Neuronal stem cell (in vitro differentiated cells): ENCODE data around the gene ANKS1B.

Experiments
- DNase-seq: peaks from one replicate; pipeline ENCODE4 v3.0.0-alpha.2; 2013; ENCODE audit warnings: low spot score
- H2AFZ ChIP-seq: one replicate; pipeline ENCODE4 v1.6.1; 2013; ENCODE audit warnings: mild to moderate bottlenecking, low read length, inconsistent platforms
- H2AK5ac ChIP-seq: 2 replicates; pipeline ENCODE4 v1.6.1; 2013; ENCODE audit warnings: low read depth, mild to moderate bottlenecking, inconsistent platforms, low read length, moderate library complexity, mixed read lengths
- H2BK120ac ChIP-seq: 2 replicates; pipeline ENCODE4 v1.6.1; 2013; ENCODE audit warnings: low read depth, mild to moderate bottlenecking, inconsistent platforms, low read length, moderate library complexity, mixed read lengths
- H2BK12ac ChIP-seq: one replicate; pipeline ENCODE4 v1.6.1; 2013; ENCODE audit warnings: low read length, inconsistent platforms
- H2BK15ac ChIP-seq: 2 replicates; pipeline ENCODE4 v1.6.1; 2013; ENCODE audit warnings: mild to moderate bottlenecking, low read length, inconsistent platforms, mixed read lengths
- H2BK5ac ChIP-seq: one replicate; pipeline ENCODE4 v1.6.1; 2013; ENCODE audit warnings: inconsistent platforms, mild to moderate bottlenecking, low read length, moderate library complexity
- H3K14ac ChIP-seq: one replicate; pipeline ENCODE4 v1.6.1; 2013; ENCODE audit warnings: low read length, inconsistent platforms
- H3K18ac ChIP-seq: 2 replicates; pipeline ENCODE4 v1.6.1; 2013; ENCODE audit warnings: low read length, inconsistent platforms
- H3K23ac ChIP-seq: 2 replicates; pipeline ENCODE4 v1.6.1; 2013; ENCODE audit warnings: low read depth, mild to moderate bottlenecking, mixed read lengths, low read length, inconsistent platforms; ENCODE audit not compliant: poor library complexity
- H3K27ac ChIP-seq: replicated peaks from 3 replicates; pipeline ENCODE4 v1.5.1; 2013; ENCODE audit warnings: low read length, inconsistent platforms
- H3K27me3 ChIP-seq, 3 experiments: 2 replicates each; pipeline ENCODE4 v1.6.1; 2013; ENCODE audit warnings: low read length in 3 of 3, mild to moderate bottlenecking in 2 of 3, inconsistent platforms in 1 of 3, low read depth in 1 of 3, mixed read lengths in 1 of 3, moderate library complexity in 1 of 3; ENCODE audit not compliant: control insufficient read depth in 3 of 3, insufficient read depth in 3 of 3
- H3K36me3 ChIP-seq, 2 donors: replicated peaks in 1 of 2; 2 replicates each; pipeline ENCODE4 v1.6.1; 2013; ENCODE audit warnings: low read length in 2 of 2; ENCODE audit not compliant: control insufficient read depth in 2 of 2, insufficient read depth in 2 of 2
- H3K4ac ChIP-seq: 2 replicates; pipeline ENCODE4 v1.6.1; 2013; ENCODE audit warnings: inconsistent platforms, mild to moderate bottlenecking, low read length, moderate library complexity
- H3K4me1 ChIP-seq, 2 donors: 1 replicate in 1 of 2; 2 replicates in 1 of 2; pipeline ENCODE4 v1.6.1; 2013; ENCODE audit warnings: low read length in 2 of 2, low read depth in 1 of 2; ENCODE audit not compliant: control insufficient read depth in 2 of 2, insufficient read depth in 1 of 2
- H3K4me2 ChIP-seq: one replicate; pipeline ENCODE4 v1.6.1; 2013; ENCODE audit warnings: mild to moderate bottlenecking, low read length, inconsistent platforms; ENCODE audit not compliant: insufficient read depth, poor library complexity, severe bottlenecking
- H3K4me3 ChIP-seq, 2 donors: 2 replicates each; pipeline ENCODE4 v1.5.1; 2013; ENCODE audit warnings: low read length in 2 of 2, mild to moderate bottlenecking in 2 of 2, inconsistent platforms in 1 of 2, moderate library complexity in 1 of 2
- H3K79me1 ChIP-seq: one replicate; pipeline ENCODE4 v1.6.1; 2013; ENCODE audit warnings: low read depth, mild to moderate bottlenecking, inconsistent platforms, low read length, moderate library complexity
- H3K9ac ChIP-seq: one replicate; pipeline ENCODE4 v1.6.1; 2013; ENCODE audit warnings: mild to moderate bottlenecking, low read depth, low read length, inconsistent platforms; ENCODE audit not compliant: poor library complexity
- H3K9me3 ChIP-seq, 2 donors: replicated peaks in 1 of 2; 2 replicates each; pipeline versions ENCODE3 to v1.6.1; 2013; ENCODE audit warnings: low read length in 2 of 2, mild to moderate bottlenecking in 2 of 2, inconsistent platforms in 1 of 2, low read depth in 1 of 2, mixed read lengths in 1 of 2, moderate library complexity in 1 of 2; ENCODE audit not compliant: control insufficient read depth in 2 of 2, insufficient read depth in 1 of 2
- H4K8ac ChIP-seq: one replicate; pipeline ENCODE4 v1.6.1; 2013; ENCODE audit warnings: low read depth, mild to moderate bottlenecking, inconsistent platforms, low read length, moderate library complexity
- H4K91ac ChIP-seq: one replicate; pipeline ENCODE4 v1.6.1; 2013; ENCODE audit warnings: low read length, low read depth, mild to moderate bottlenecking, inconsistent platforms; ENCODE audit not compliant: poor library complexity
- WGBS, 2 donors: extraction: QIAGEN DNeasy Blood & Tissue Kit; methylation state at CpG; one replicate each; pipeline ENCODE4 v1.1.7; 2013; ENCODE audit warnings: missing lambda C conversion rate in 2 of 2, mixed read lengths in 1 of 2; ENCODE audit not compliant: insufficient read length in 2 of 2, insufficient replicate concordance in 1 of 2; ENCODE audit errors: extremely low coverage in 2 of 2; 5-methylcytosine and 5-hydroxymethylcytosine counted together

Gene ANKS1B

DNA sequence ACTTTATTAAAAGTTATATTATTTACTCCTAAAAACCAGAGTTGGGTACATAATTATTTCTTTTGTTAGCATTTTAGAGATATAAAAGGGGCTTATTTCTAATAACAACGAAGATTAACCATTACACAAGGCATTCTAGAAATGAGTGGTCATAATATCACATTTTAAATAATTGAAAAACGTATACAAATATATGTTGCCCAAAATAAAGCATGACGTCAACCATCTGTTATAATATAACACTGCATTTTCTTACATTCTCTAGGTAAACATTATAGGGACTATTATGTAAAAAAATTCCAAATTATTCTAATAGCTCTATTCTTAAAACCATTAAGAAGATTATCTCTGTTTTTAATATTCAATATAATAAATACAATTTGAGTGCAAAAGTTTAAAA, 792.2 kb downstream of the ANKS1B start:
- Histone ChIP-seq H3K4me2 (no peak overlapping the region), H2BK12ac (no peak overlapping the region), H3K4me1 (peaks cover 0 to 8% of the 10 kb centered on the region in 2 donors), H3K9ac (no peak overlapping the region), H2BK5ac (no peak overlapping the region), H3K14ac (no peak overlapping the region), H4K8ac (no peak overlapping the region), H4K91ac (no peak overlapping the region), H3K36me3 (no peaks in the 10 kb centered on the region), H2BK120ac (no peak overlapping the region), H3K9me3 (peaks cover 0 to 3% of the 10 kb centered on the region in 2 donors), H2AK5ac (no peak overlapping the region), H3K79me1 (no peaks in the 10 kb centered on the region), H3K23ac (no peak overlapping the region), H3K27me3 (no peaks in the 10 kb centered on the region), H2AFZ (no peak overlapping the region), H3K4ac (no peak overlapping the region), H3K18ac (no peak overlapping the region), H3K27ac (no peak overlapping the region), H2BK15ac (no peak overlapping the region), H3K4me3 (no peak overlapping the region)
- no peak for DNase-seq
- WGBS, 2 donors = no CpG with 5 or more reads among the region's 3 CpGs

DNA sequence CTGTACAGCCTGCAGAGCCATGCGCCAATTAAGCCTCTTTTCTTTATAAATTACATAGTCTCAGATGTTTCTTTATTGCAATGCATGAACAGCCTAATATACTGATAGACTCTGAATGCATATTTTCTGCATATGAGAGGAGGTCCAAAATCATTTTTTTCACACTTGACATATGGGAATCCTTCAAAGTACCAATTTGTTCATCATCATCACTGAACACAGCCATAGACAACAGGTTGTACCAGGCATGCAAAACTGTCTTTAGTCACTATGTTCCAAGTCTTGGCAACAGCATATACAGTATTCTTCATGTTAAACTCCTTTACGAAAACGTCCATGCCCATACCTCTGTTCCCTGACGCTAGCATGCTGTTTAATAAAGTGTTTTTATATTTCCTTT, 807.9 kb downstream of the ANKS1B start:
- Histone ChIP-seq H2AK5ac (no peak overlapping the region), H3K9me3 (no peaks in the 10 kb centered on the region), H3K4me3 (no peak overlapping the region), H3K4me1 (no peaks in the 10 kb centered on the region), H3K14ac (no peak overlapping the region), H3K36me3 (no peaks in the 10 kb centered on the region), H2BK15ac (no peak overlapping the region), H2BK120ac (no peak overlapping the region), H3K23ac (no peak overlapping the region), H4K8ac (no peak overlapping the region), H2AFZ (no peak overlapping the region), H3K9ac (no peak overlapping the region), H3K4ac (no peak overlapping the region), H3K79me1 (no peaks in the 10 kb centered on the region), H3K27ac (no peak overlapping the region), H2BK12ac (no peak overlapping the region), H3K4me2 (no peak overlapping the region), H4K91ac (no peak overlapping the region), H3K27me3 (no peaks in the 10 kb centered on the region), H3K18ac (no peak overlapping the region), H2BK5ac (no peak overlapping the region)
- WGBS, 2 donors = no CpG with 5 or more reads among the region's 4 CpGs
- no peak for DNase-seq

- Histone ChIP-seq H2BK12ac (no peak overlapping the region), H2BK5ac (no peak overlapping the region), H3K79me1 (no peaks in the 10 kb centered on the region), H3K4me2 (no peak overlapping the region), H3K4me1 (peaks cover 0 to 3% of the 10 kb centered on the region in 2 donors), H3K27ac (no peak overlapping the region), H3K27me3 (no peaks in the 10 kb centered on the region), H3K23ac (no peak overlapping the region), H3K36me3 (no peaks in the 10 kb centered on the region), H3K4me3 (no peak overlapping the region), H3K4ac (no peak overlapping the region), H3K14ac (no peak overlapping the region), H3K9ac (no peak overlapping the region), H2AFZ (no peak overlapping the region), H2AK5ac (no peak overlapping the region), H4K8ac (no peak overlapping the region), H3K18ac (no peak overlapping the region), H3K9me3 (no peaks in the 10 kb centered on the region), H2BK15ac (no peak overlapping the region), H4K91ac (no peak overlapping the region), H2BK120ac (no peak overlapping the region)
- WGBS, 2 donors = no CpG with 5 or more reads among the region's 5 CpGs
- no peak for DNase-seq
These were observed 814.3 kb downstream of the ANKS1B start for GRCh38 chr12:99170461-99170860.

DNA sequence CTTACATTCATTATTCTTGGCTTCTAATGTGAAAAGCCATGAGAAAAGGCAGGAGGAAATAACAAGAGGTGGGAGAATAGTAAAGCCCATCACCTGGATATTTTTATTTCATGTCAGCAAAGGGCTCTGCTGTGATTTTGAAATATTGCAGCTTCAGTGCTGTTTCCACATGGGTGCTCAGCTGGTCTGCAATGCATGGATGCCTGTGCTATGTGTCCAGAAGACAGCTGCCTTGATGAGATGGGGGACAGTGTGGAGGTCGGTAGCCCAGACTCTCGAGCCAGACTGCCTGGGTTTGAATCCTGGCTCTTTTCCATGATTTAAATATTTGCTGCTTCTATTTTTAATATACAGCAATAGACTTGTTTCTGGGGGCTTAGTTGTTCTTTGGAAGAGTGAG, 814.7 kb downstream of the ANKS1B start:
- no peaks in the 10 kb centered on the region for H3K27me3 ChIP-seq
- H3K4me2 ChIP-seq = no peak overlapping the region
- no peak overlapping the region for H2AFZ ChIP-seq
- H3K4ac ChIP-seq = no peak overlapping the region
- H2AK5ac ChIP-seq = no peak overlapping the region
- H3K9ac ChIP-seq = no peak overlapping the region
- no CpG with 5 or more reads among the region's 2 CpGs for WGBS, 2 donors
- H3K79me1 ChIP-seq = no peaks in the 10 kb centered on the region
- H3K14ac ChIP-seq = no peak overlapping the region
- H2BK5ac ChIP-seq = no peak overlapping the region
- H3K36me3 ChIP-seq = no peaks in the 10 kb centered on the region
- no peak overlapping the region for H3K4me3 ChIP-seq
- H3K9me3 ChIP-seq = no peaks in the 10 kb centered on the region
- H4K8ac ChIP-seq = no peak overlapping the region
- no peak overlapping the region for H3K18ac ChIP-seq
- H3K4me1 ChIP-seq = peaks cover 0 to 3% of the 10 kb centered on the region in 2 donors
- no peak for DNase-seq
- no peak overlapping the region for H2BK120ac ChIP-seq
- H3K27ac ChIP-seq = no peak overlapping the region
- H3K23ac ChIP-seq = no peak overlapping the region
- H2BK15ac ChIP-seq = no peak overlapping the region
- H4K91ac ChIP-seq = no peak overlapping the region
- H2BK12ac ChIP-seq = no peak overlapping the region
